ENCODE data around the gene CUX1.
A peak's percentile ranks its signal among the peaks of the same experiment; 100 is the strongest.

The CUX1 gene

GRCh38 chr7:102254521-102254920, 437.1 kb downstream of the CUX1 start:
- TF ChIP-seq CTCF (conservative IDR thresholded peaks at IDR 0.05; ENCODE audit: low read length) = no peak
- DNase-seq (ENCODE audit: low read depth) = no peak
- H3K4me3 ChIP-seq (ENCODE audit: low read length) = no peak overlapping the region

GRCh38 chr7:102255501-102255900, 438.1 kb downstream of the CUX1 start:
- TF ChIP-seq CTCF (conservative IDR thresholded peaks at IDR 0.05; ENCODE audit: low read length) = no peak
- no peak for DNase-seq (ENCODE audit: low read depth)
- H3K4me3 ChIP-seq (ENCODE audit: low read length) = no peak overlapping the region

- DNase-seq (ENCODE audit: low read depth) = no peak
- TF ChIP-seq CTCF (conservative IDR thresholded peaks at IDR 0.05; ENCODE audit: low read length) = no peak
- H3K4me3 ChIP-seq (ENCODE audit: low read length) = no peak overlapping the region
Measured at GRCh38 chr7:102255916-102256315, 438.5 kb downstream of the CUX1 start.

- DNase-seq (ENCODE audit: low read depth) = no peak
- no peak for TF ChIP-seq CTCF (conservative IDR thresholded peaks at IDR 0.05; ENCODE audit: low read length)
Measured at GRCh38 chr7:102258073-102258748, 440.8 kb downstream of the CUX1 start.

GRCh38 chr7:102258749-102259107, 441.3 kb downstream of the CUX1 start:
- no peak overlapping the region for H3K4me3 ChIP-seq (ENCODE audit: low read length)
- peak; percentile 28 for DNase-seq (ENCODE audit: low read depth)
- TF ChIP-seq CTCF (conservative IDR thresholded peaks at IDR 0.05; ENCODE audit: low read length) = no peak

More at GRCh38 chr7:102258073-102258748, 440.8 kb downstream of the CUX1 start:
- H3K4me3 ChIP-seq (ENCODE audit: low read length) = no peak overlapping the region

- no peak overlapping the region for H3K4me3 ChIP-seq (ENCODE audit: low read length)
- TF ChIP-seq CTCF (conservative IDR thresholded peaks at IDR 0.05; ENCODE audit: low read length) = no peak
- peak; percentile 36 for DNase-seq (ENCODE audit: low read depth)
Measured at GRCh38 chr7:102260856-102261255, 443.4 kb downstream of the CUX1 start.

- no peak for TF ChIP-seq CTCF (conservative IDR thresholded peaks at IDR 0.05; ENCODE audit: low read length)
- no peak for DNase-seq (ENCODE audit: low read depth)
- H3K4me3 ChIP-seq (ENCODE audit: low read length) = no peak overlapping the region
Measured at GRCh38 chr7:102261451-102261850, 444.0 kb downstream of the CUX1 start.

Measured in AG10803 (cell line).